CD1c-positive myeloid dendritic cell (primary cell): ENCODE results near the gene PUS1.

ENCODE experiments used
- DNase-seq: peaks from one replicate; pipeline ENCODE4 v3.0.0-alpha.2; 2016; ENCODE audit errors: extremely low spot score

Gene PUS1

GRCh38 chr12:131990066-131990979, 61.2 kb downstream of the PUS1 start:
- DNase-seq: no peak

DNA sequence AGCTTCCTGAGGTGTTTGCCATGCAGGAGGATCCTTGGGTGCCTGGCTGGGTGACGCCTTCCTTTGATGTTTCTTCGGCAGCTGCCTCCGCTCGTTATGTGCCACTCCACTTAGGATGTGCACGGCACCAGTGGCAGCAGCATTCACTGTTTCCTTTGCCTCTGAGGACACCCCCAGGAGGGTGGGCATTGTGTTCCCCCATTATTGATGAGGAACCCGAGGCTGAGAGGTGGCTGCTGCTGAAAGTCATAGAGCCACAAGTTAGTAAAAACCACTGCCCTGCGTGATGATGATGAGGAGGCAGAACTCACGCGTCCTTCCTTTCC, 61.9 kb downstream of the PUS1 start:
- DNase-seq: no peak

DNA sequence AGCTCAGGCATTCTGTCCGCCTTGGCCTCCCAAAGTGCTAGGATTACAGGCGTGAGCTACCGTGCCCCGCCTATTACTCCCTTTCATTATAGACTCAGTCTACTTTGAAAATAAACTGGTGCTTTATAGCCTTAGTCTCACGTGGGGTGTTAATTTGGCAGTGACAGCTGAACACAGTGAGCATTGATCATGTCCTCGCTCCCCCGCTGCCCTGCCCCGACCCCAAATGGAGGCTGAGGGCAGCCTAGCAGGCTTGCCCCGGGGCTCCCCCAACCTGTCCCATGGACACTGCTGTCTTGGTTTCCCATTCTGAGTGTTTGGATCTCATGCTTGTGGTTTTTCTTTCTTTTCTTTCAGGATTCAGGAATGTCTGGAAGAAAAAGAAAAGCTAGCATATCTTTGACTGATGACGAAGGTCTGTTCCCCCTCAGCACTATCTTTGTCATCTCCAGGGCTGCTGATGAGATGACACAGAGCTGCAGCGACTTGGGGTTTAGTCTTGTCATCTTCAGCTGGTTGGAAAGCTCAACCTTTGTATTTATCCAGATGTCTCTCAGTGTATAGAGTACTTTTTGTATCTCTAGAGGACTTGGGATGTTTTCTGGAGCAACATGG, 62.8 kb downstream of the PUS1 start:
- no peak for DNase-seq

- DNase-seq: no peak
These were observed 65.5 kb downstream of the PUS1 start for GRCh38 chr12:131994589-131994988.
